Measurements from ENCODE around the gene EXOSC3.

The EXOSC3 gene

GRCh38 chr9:37730839-37731238 is 54.0 kb downstream of the EXOSC3 start:
- no peak for TF ChIP-seq CTCF (IDR thresholded peaks at IDR 0.05; ENCODE audit: insufficient read depth, low read length, poor library complexity, severe bottlenecking)
- no peaks in the 10 kb centered on the region for H3K36me3 ChIP-seq (ENCODE audit: control insufficient read depth, insufficient read depth, low read length)
- no peaks in the 10 kb centered on the region; the same call in 1 of the 2 replicates for H3K27me3 ChIP-seq (replicated peaks; ENCODE audit: control insufficient read depth, insufficient read depth, low read length)
- DNase-seq (ENCODE audit: extremely low read depth, insufficient read length) = no peak
- H3K4me3 ChIP-seq (replicated peaks; ENCODE audit: low read depth, low read length) = no peak overlapping the region

DNA sequence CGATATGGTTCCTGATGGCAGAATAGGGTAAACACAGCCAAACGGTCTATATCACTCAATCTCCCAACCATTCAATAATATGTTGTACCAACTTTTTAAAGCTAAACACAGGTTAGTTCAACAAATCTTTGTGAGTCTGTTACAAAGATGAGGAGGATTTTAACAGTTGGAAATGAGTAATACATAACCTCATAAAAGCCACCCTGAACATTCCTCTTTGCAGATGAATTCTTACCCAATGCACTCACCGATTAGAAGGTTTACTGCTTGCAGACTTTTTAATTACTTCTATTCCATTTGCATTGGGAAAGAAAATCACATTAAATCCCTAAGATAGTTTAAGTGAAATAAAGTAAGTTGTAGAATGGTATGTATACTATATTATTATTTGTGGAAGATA is 54.6 kb downstream of the EXOSC3 start:
- TF ChIP-seq CTCF (IDR thresholded peaks at IDR 0.05; ENCODE audit: insufficient read depth, low read length, poor library complexity, severe bottlenecking) = no peak

More for the DNA sequence above, 54.6 kb downstream of the EXOSC3 start:
- Histone ChIP-seq H3K4me3 (replicated peaks; ENCODE audit: low read depth, low read length) (no peak overlapping the region), H3K36me3 (ENCODE audit: control insufficient read depth, insufficient read depth, low read length) (no peaks in the 10 kb centered on the region), H3K27me3 (replicated peaks; ENCODE audit: control insufficient read depth, insufficient read depth, low read length) (no peaks in the 10 kb centered on the region; the same call in 1 of the 2 replicates)
- DNase-seq (ENCODE audit: extremely low read depth, insufficient read length) = no peak

All from GM06990 (cell line).